GM19468 (cell line): ENCODE data around the gene ZMYND8.

Experiments
- ATAC-seq: cut with Tn5 transposase; IDR thresholded peaks from one replicate; pipeline ENCODE4 v1.9.1; 2021; ENCODE audit warnings: mild to moderate bottlenecking, moderate library complexity, moderate number of reproducible peaks; ENCODE audit not compliant: unreplicated experiment; ENCODE audit errors: extremely low read depth

The ZMYND8 gene

DNA sequence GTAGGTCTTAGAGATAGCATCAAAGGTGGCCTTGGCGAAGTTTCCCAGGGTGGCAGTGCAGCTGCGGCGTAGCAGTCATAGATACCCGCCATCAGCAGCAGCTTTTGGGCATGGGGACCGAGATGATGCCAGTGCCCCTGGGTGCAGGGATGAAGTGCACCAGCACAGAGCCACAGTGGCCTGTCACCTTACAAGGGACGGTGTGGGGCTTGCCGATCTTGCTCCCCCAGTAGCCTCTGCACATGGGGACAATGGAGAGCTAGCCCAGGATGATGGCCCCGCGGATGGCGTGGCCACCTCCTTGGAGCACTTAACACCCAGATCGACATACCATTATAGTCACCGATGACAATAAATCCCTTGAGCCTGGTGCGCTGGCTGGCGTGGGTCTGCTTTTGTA, 195.5 kb downstream of the ZMYND8 start:
- ATAC-seq = no peak

- no peak for ATAC-seq
Observed at GRCh38 chr20:47160240-47160639, 196.3 kb downstream of the ZMYND8 start.
